ENCODE results near the gene CYSLTR1.

DNA sequence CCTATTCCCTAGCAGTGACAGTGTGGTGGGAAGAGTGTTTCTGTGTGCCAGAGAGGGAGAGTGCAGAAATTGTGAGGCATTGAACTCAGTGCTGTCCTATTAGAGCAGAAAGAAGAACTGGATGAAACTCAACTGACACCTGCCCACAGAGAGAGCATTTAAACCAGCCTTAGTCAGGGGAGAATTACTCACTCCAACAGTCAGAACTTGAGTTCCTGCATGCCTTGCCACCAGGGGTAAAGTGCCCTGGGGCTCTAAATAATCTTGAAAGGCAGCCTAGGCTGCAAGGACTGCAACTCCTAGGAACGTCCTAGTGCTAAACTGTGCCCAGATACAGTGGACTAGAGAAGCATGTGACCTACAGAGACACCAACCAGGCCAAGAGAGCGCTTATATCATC lies 12.8 kb downstream of the CYSLTR1 start:
- no peak for TF ChIP-seq EZH2 (IDR thresholded peaks at IDR 0.05)
- TF ChIP-seq CTCF (IDR thresholded peaks at IDR 0.05), result no peak
